Stomach (tissue), 9 donors: Measurements from ENCODE around the gene CLCNKB. TPM values are rescaled to one million over a fixed set of nuclear protein-coding genes. Genes with fewer than 3 reads are reported as not detected.

Experiments
- DNase-seq, 2 donors: peaks; one replicate each; pipeline versions ENCODE4 v3.0.0 to v3.0.0-alpha.2; 2013 to 2019
- H3K27ac ChIP-seq, 5 donors: fragments of 200-600 bp in 4 of 5; sonication (generic) in 4 of 5; one replicate each; pipeline ENCODE4 v1.5.1; 2013 to 2019; ENCODE audit warnings: mild to moderate bottlenecking in 1 of 5, moderate library complexity in 1 of 5
- H3K27me3 ChIP-seq, 3 donors: fragments of 200-600 bp; sonication (generic); one replicate each; pipeline ENCODE4 v1.5.1; 2017 to 2019; ENCODE audit warnings: mixed run types in 1 of 3
- H3K36me3 ChIP-seq, 4 donors: fragments of 200-600 bp; sonication (generic); 1 replicate in 3 of 4; 2 replicates in 1 of 4; pipeline ENCODE4 v1.5.1; 2016 to 2019
- H3K4me1 ChIP-seq, 4 donors: fragments of 200-600 bp; sonication (generic); one replicate each; pipeline ENCODE4 v1.5.1; 2016 to 2019
- H3K4me3 ChIP-seq, 4 donors: fragments of 200-600 bp; sonication (generic) in 3 of 4; one replicate each; pipeline ENCODE4 v1.5.1; 2016 to 2019; ENCODE audit warnings: mild to moderate bottlenecking in 1 of 4
- H3K9me3 ChIP-seq, 4 donors: fragments of 200-600 bp; sonication (generic); one replicate each; pipeline ENCODE4 v1.5.1; 2016 to 2019
- EP300 ChIP-seq: sonication (generic); formaldehyde crosslinking; IDR thresholded peaks from one replicate; pipeline ENCODE4 v1.6.1; 2017; ENCODE audit warnings: antibody characterized with exemption
- POLR2A ChIP-seq, 4 donors: fragments of 450-650 bp; IDR thresholded peaks; one replicate each; pipeline ENCODE4 v1.6.1; 2016; ENCODE audit warnings: antibody characterized with exemption in 4 of 4, control low read depth in 2 of 4, mild to moderate bottlenecking in 1 of 4, moderate library complexity in 1 of 4
- POLR2AphosphoS5 ChIP-seq, 3 donors: sonication (generic); formaldehyde crosslinking; IDR thresholded peaks; one replicate each; pipeline ENCODE4 v1.6.1; 2016; ENCODE audit warnings: antibody characterized with exemption in 3 of 3
- WGBS, 5 donors: extraction: QIAGEN DNeasy Blood & Tissue Kit in 3 of 5; methylation state at CpG; one replicate each; pipeline versions ENCODE4 v1.1.5 to v1.1.7; 2013 to 2018; 5-methylcytosine and 5-hydroxymethylcytosine counted together
- intact Hi-C: fragments of 100-400 bp; cut with DNase I; formaldehyde crosslinking; loops from one replicate; pipeline ENCODE4 v1.15.1; 2023; ENCODE audit warnings: low total_unique reads
- polyA plus RNA-seq, 3 donors: library from polyadenylated mRNA; stranded (reverse); fragments of 200-250 nt; gene quantifications; one replicate each; pipeline ENCODE4 v1.2.3, GENCODE V29; 2013
- total RNA-seq, 5 donors: library from RNA; depleted of rRNA; stranded (reverse); fragments of >200 nt; gene quantifications; one replicate each; pipeline versions ENCODE4 v1.1.0 to v1.2.3, GENCODE V29; 2014 to 2016
- TF ChIP-seq, protein P1 (sequence below), 7 experiments: fragments of 450-650 bp in 4 of 7; fragments of 200-600 bp in 3 of 7; sonication (generic) in 3 of 7; IDR thresholded peaks; one replicate each; pipeline ENCODE4 v1.5.1; 2016 to 2019; ENCODE audit warnings: antibody characterized with exemption in 7 of 7, control low read depth in 2 of 7, mild to moderate bottlenecking in 1 of 7
- donor health status: healthy with polysubstance abuse.
- donor health status: Bipolar disorder and iron deficiency.
- donor health status: healthy.

CLCNKB gene
- total and polyA plus RNA-seq, 8 donors: 0.19 to 0.92 (median 0.45) TPM; not detected in 4

DNA sequence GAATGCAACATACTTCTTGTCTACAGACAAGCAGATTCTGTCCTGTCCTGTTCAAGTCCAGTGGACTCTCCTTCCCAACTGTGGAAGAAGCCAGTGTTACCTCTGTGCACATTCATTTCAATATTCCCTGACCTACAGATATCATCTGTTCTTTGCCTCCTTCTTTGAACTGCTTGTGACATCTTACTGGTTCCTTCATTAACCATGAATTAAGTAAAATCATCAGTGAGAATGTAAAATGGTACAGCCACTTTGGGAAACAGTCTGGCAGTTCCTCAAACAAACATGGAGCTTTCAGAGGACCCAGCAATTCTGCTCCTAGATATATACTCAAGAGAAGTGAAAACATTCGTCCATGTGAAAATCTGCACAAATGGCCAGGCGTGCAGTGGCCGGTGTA is 32.7 kb upstream of the CLCNKB start:
- intact Hi-C loops: no loop called here
- DNase-seq: no peak
- TF ChIP-seq POLR2A (IDR thresholded peaks at IDR 0.05) (no peak), EP300 (no peak), POLR2AphosphoS5 (IDR thresholded peaks at IDR 0.05) (no peak)
- TF ChIP-seq, protein P1, sequence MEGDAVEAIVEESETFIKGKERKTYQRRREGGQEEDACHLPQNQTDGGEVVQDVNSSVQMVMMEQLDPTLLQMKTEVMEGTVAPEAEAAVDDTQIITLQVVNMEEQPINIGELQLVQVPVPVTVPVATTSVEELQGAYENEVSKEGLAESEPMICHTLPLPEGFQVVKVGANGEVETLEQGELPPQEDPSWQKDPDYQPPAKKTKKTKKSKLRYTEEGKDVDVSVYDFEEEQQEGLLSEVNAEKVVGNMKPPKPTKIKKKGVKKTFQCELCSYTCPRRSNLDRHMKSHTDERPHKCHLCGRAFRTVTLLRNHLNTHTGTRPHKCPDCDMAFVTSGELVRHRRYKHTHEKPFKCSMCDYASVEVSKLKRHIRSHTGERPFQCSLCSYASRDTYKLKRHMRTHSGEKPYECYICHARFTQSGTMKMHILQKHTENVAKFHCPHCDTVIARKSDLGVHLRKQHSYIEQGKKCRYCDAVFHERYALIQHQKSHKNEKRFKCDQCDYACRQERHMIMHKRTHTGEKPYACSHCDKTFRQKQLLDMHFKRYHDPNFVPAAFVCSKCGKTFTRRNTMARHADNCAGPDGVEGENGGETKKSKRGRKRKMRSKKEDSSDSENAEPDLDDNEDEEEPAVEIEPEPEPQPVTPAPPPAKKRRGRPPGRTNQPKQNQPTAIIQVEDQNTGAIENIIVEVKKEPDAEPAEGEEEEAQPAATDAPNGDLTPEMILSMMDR (IDR thresholded peaks at IDR 0.05): no peak
- H3K9me3 ChIP-seq: no peaks in the 10 kb centered on the region
- no peak overlapping the region for H3K27ac ChIP-seq
- H3K4me1 ChIP-seq: peaks cover 35 to 38% (median 35%) of the 10 kb centered on the region in 4 donors
- no peak overlapping the region for H3K4me3 ChIP-seq
- no peaks in the 10 kb centered on the region for H3K36me3 ChIP-seq
- 93 to 100% (median 96%) methylated on average over 3 of the region's 3 CpGs for WGBS, 5 donors
- no peaks in the 10 kb centered on the region for H3K27me3 ChIP-seq

DNA sequence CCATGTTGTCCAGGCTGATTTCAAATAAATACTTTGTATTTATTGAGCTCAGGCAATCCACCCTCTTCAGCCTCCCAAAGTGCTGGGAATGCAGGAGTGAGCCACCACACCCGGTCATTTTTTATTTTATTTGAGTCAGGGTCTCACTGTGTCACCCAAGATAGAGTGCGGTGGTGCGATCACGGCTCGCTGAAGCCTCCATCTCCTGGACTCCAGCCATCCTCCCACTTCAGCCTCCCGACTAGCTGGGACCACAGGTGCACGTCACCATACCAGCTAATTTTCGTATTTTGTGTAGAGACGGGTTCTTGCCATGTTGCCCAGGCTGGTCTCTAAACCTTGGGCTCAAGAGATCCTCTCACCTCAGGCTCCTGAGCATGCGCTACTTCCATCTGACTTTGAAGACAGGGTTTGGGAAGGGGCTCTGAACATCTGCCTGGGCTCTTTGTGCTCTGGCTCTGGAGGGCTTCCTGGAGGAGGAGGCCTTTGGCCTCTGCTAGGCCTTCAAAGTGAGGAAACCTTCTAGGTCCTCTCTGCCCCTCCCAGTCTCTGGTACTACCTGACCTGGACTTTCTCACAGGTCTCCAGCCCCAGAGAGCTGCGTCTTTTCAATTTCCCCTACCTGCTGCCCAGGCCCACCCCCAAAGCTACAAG is 31.5 kb upstream of the CLCNKB start:
- no peaks in the 10 kb centered on the region for H3K9me3 ChIP-seq
- 89 to 97% (median 93%) methylated on average over 11 of the region's 11 CpGs for WGBS, 5 donors
- peak overlapping the region; percentile 2 to 91 (median 82) for H3K27ac ChIP-seq
- H3K27me3 ChIP-seq: no peaks in the 10 kb centered on the region
- TF ChIP-seq POLR2A (IDR thresholded peaks at IDR 0.05) (no peak), EP300 (no peak), POLR2AphosphoS5 (IDR thresholded peaks at IDR 0.05) (no peak)
- TF ChIP-seq, protein P1 (IDR thresholded peaks at IDR 0.05): no peak
- H3K36me3 ChIP-seq: no peaks in the 10 kb centered on the region
- intact Hi-C loops: no loop called here
- H3K4me1 ChIP-seq: peaks cover 36 to 51% (median 38%) of the 10 kb centered on the region in 4 donors
- H3K4me3 ChIP-seq: peak overlapping the region in 2 of 4 donors; percentile 41 to 42
- no peak for DNase-seq

DNA sequence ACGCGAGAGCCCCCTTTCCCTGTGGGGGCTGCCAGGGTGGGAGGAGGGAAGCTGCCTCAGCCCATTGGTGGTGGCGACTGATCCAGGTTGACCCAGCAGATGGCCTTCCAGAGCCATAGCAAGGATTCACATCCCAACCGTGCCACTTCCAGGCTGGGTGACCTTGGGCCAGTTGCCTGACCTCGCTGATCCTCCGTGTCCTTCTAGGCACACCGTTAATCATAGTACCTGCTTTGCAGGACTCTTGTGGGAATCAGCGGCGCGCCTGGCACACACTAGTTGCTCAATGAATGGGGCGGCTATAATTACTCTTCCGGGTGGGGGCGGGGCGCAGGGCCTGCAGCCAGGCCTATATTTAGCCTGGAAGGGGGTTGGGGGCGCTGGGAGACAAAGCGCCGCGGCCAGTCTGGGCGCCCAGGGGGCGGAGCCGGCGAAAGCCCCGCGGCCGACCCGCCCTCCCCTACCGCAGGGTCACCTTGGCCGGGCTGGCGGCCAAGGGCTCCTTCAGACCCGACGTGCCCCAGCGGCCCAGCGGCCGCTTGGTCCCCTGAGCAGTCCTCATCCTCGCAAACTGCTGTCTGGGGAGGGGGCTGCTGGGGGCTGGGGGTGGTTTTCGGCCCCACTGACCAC is 30.9 kb upstream of the CLCNKB start:
- peak overlapping the region; percentile 38 to 42 (median 40) for H3K4me3 ChIP-seq
- TF ChIP-seq POLR2AphosphoS5 (IDR thresholded peaks at IDR 0.05): peak in 2 of 3 donors; percentile 10 to 27
- TF ChIP-seq, protein P1 (IDR thresholded peaks at IDR 0.05): no peak
- no peak for TF ChIP-seq POLR2A (IDR thresholded peaks at IDR 0.05)
- no peaks in the 10 kb centered on the region for H3K9me3 ChIP-seq
- no peaks in the 10 kb centered on the region for H3K27me3 ChIP-seq
- peaks cover 42 to 57% (median 44%) of the 10 kb centered on the region in 4 donors for H3K4me1 ChIP-seq
- H3K27ac ChIP-seq: peak overlapping the region; percentile 71 to 91 (median 82)
- WGBS, 5 donors: 4 to 35% (median 7%) methylated on average over 3 to 36 of the region's 36 CpGs
- peak; percentile 88 to 93 for DNase-seq
- H3K36me3 ChIP-seq: no peaks in the 10 kb centered on the region
- intact Hi-C loops: no loop called here

DNA sequence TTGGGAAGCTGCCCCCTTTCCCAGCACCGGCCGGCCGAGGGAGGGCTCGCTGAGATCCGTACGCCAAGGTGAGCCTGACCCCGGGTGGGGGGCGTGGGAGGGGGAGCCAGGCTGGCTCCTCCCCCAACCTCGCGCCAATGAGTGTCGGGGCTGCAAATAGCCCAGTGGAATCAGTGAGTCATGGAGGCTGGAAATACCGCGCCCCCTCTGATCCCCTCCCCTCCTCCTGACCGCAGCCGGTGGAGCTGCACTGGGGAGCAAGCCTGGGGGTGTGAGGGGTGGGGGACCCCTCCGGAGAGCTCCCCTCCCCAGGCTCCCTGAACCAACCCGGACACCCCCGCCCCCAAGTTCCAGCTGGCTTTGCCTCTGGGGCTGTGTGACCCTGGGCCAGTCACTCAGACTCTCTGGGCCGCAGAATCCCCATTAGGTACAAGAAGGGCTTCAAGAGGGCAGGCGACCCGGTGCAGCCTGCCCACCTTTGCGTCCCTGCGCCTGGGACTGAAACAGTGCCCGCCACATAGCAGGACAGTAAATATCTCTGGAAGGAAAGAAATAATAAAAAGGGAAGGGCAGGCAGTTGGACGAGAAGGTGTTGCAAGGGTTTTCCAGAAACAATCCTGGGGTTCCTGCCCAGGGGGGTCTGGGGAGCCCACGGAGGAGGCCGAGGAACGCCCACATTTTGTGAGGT is 30.2 kb upstream of the CLCNKB start:
- peak; percentile 76 to 93 for DNase-seq
- 9 to 26% (median 17%) methylated on average over 18 to 28 of the region's 28 CpGs for WGBS, 5 donors
- intact Hi-C loops: no loop called here
- Histone ChIP-seq H3K36me3 (no peaks in the 10 kb centered on the region), H3K27ac (peak overlapping the region; percentile 71 to 91 (median 82)), H3K4me3 (peak overlapping the region; percentile 38 to 42 (median 40)), H3K4me1 (peaks cover 49 to 64% (median 51%) of the 10 kb centered on the region in 4 donors), H3K9me3 (no peaks in the 10 kb centered on the region), H3K27me3 (no peaks in the 10 kb centered on the region)
- peak in 2 of 3 donors; percentile 52 to 61 for TF ChIP-seq POLR2AphosphoS5 (IDR thresholded peaks at IDR 0.05)
- TF ChIP-seq, protein P1 (IDR thresholded peaks at IDR 0.05): no peak
